ENCODE results near the gene PFN2.

PFN2 gene

GRCh38 chr3:149992416-149993058 is 21.8 kb upstream of the PFN2 start:
- no peaks in the 10 kb centered on the region for H3K4me1 ChIP-seq (ENCODE audit: insufficient read depth, low read length, poor library complexity, severe bottlenecking)
- H3K4me3 ChIP-seq (ENCODE audit: low read length, poor library complexity, severe bottlenecking): no peak overlapping the region
- no peaks in the 10 kb centered on the region for H4K20me1 ChIP-seq (ENCODE audit: insufficient read depth, low read length, poor library complexity, severe bottlenecking)
- no peaks in the 10 kb centered on the region for H3K27me3 ChIP-seq (ENCODE audit: insufficient read depth, low read length, poor library complexity, severe bottlenecking)
- H3K9ac ChIP-seq (ENCODE audit: low read depth, low read length, poor library complexity, severe bottlenecking): no peak overlapping the region
- no peaks in the 10 kb centered on the region for H3K79me2 ChIP-seq (ENCODE audit: insufficient read depth, low read length)
- H3F3A ChIP-seq (ENCODE audit: low read depth): no peaks in the 10 kb centered on the region
- H3K36me3 ChIP-seq (ENCODE audit: insufficient read depth, low read length): no peaks in the 10 kb centered on the region
- H3K4me2 ChIP-seq (ENCODE audit: low read depth, low read length, poor library complexity, severe bottlenecking): no peak overlapping the region
- no peaks in the 10 kb centered on the region for H3K9me2 ChIP-seq (replicated peaks; ENCODE audit: low read depth, low read length)
- peaks cover 9% of the 10 kb centered on the region; the same call in 1 of the 2 replicates for H3K9me3 ChIP-seq (ENCODE audit: insufficient read depth, low read depth, low read length)
- no peak overlapping the region for H2AFZ ChIP-seq (ENCODE audit: low read length)
- TF ChIP-seq EZH2phosphoT487 (IDR thresholded peaks at IDR 0.05; ENCODE audit: borderline replicate concordance): no peak
- TF ChIP-seq, protein P1, sequence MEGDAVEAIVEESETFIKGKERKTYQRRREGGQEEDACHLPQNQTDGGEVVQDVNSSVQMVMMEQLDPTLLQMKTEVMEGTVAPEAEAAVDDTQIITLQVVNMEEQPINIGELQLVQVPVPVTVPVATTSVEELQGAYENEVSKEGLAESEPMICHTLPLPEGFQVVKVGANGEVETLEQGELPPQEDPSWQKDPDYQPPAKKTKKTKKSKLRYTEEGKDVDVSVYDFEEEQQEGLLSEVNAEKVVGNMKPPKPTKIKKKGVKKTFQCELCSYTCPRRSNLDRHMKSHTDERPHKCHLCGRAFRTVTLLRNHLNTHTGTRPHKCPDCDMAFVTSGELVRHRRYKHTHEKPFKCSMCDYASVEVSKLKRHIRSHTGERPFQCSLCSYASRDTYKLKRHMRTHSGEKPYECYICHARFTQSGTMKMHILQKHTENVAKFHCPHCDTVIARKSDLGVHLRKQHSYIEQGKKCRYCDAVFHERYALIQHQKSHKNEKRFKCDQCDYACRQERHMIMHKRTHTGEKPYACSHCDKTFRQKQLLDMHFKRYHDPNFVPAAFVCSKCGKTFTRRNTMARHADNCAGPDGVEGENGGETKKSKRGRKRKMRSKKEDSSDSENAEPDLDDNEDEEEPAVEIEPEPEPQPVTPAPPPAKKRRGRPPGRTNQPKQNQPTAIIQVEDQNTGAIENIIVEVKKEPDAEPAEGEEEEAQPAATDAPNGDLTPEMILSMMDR (conservative IDR thresholded peaks at IDR 0.05; ENCODE audit: low read length): no peak

DNA sequence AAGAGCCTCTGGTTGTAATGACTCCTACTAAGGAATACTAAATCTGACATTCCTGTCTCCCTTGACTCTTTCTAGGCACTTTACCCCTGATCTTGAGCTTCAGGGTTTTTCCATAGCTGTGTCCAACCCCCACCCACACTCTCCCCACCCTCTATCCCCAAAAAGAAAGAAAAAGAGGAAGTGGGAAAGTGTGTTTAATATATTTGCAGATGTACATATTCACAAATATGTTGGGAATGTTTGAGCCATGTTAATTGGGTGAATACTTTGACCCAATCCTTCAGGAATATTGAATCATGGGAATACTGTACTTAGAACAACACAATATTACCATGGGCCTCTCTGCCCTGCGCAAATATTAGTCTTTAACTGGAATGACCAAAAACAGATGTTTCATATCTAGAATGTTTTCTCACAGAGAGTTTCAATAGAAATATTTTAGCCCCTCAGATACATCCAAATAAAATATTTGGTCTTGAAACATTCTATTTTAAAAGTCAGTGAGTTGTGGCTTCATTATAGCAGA is 19.8 kb upstream of the PFN2 start:
- Histone ChIP-seq H3K4me2 (ENCODE audit: low read depth, low read length, poor library complexity, severe bottlenecking) (no peak overlapping the region), H3F3A (ENCODE audit: low read depth) (no peaks in the 10 kb centered on the region), H3K4me1 (ENCODE audit: insufficient read depth, low read length, poor library complexity, severe bottlenecking) (no peaks in the 10 kb centered on the region), H3K27me3 (ENCODE audit: insufficient read depth, low read length, poor library complexity, severe bottlenecking) (no peaks in the 10 kb centered on the region), H3K36me3 (ENCODE audit: insufficient read depth, low read length) (no peaks in the 10 kb centered on the region), H3K9me3 (ENCODE audit: insufficient read depth, low read depth, low read length) (peaks cover 9% of the 10 kb centered on the region; the same call in 1 of the 2 replicates), H4K20me1 (ENCODE audit: insufficient read depth, low read length, poor library complexity, severe bottlenecking) (no peaks in the 10 kb centered on the region), H3K9ac (ENCODE audit: low read depth, low read length, poor library complexity, severe bottlenecking) (no peak overlapping the region), H3K9me2 (replicated peaks; ENCODE audit: low read depth, low read length) (no peaks in the 10 kb centered on the region), H2AFZ (ENCODE audit: low read length) (no peak overlapping the region), H3K79me2 (ENCODE audit: insufficient read depth, low read length) (no peaks in the 10 kb centered on the region), H3K4me3 (ENCODE audit: low read length, poor library complexity, severe bottlenecking) (no peak overlapping the region)
- TF ChIP-seq, protein P1 (conservative IDR thresholded peaks at IDR 0.05; ENCODE audit: low read length): no peak

GRCh38 chr3:149989307-149989706 is 18.6 kb upstream of the PFN2 start:
- Histone ChIP-seq H3K4me3 (ENCODE audit: low read length, poor library complexity, severe bottlenecking) (no peak overlapping the region), H3K4me1 (ENCODE audit: insufficient read depth, low read length, poor library complexity, severe bottlenecking) (no peaks in the 10 kb centered on the region), H3K27me3 (ENCODE audit: insufficient read depth, low read length, poor library complexity, severe bottlenecking) (no peaks in the 10 kb centered on the region), H3K9me2 (replicated peaks; ENCODE audit: low read depth, low read length) (no peaks in the 10 kb centered on the region), H4K20me1 (ENCODE audit: insufficient read depth, low read length, poor library complexity, severe bottlenecking) (no peaks in the 10 kb centered on the region), H3K9me3 (ENCODE audit: insufficient read depth, low read depth, low read length) (no peaks in the 10 kb centered on the region), H2AFZ (ENCODE audit: low read length) (no peak overlapping the region), H3K4me2 (ENCODE audit: low read depth, low read length, poor library complexity, severe bottlenecking) (no peak overlapping the region), H3K79me2 (ENCODE audit: insufficient read depth, low read length) (no peaks in the 10 kb centered on the region), H3K9ac (ENCODE audit: low read depth, low read length, poor library complexity, severe bottlenecking) (no peak overlapping the region), H3F3A (ENCODE audit: low read depth) (no peaks in the 10 kb centered on the region), H3K36me3 (ENCODE audit: insufficient read depth, low read length) (no peaks in the 10 kb centered on the region)
- no peak for TF ChIP-seq EZH2phosphoT487 (IDR thresholded peaks at IDR 0.05; ENCODE audit: borderline replicate concordance)
- TF ChIP-seq, protein P1 (conservative IDR thresholded peaks at IDR 0.05; ENCODE audit: low read length): no peak

Measured in Loucy (cell line).